NT2/D1 (cell line): ENCODE results near the gene PBX1.

Source experiments
- SUZ12 ChIP-seq: IDR thresholded peaks from 2 replicates; pipeline ENCODE4 v1.6.1; 2011; ENCODE audit not compliant: insufficient read length, insufficient read depth; ENCODE audit errors: extremely low read depth
- YY1 ChIP-seq: IDR thresholded peaks from 2 replicates; pipeline ENCODE4 v1.6.1; 2011; ENCODE audit not compliant: insufficient read length, insufficient read depth
- ZNF274 ChIP-seq: IDR thresholded peaks from 2 replicates; pipeline ENCODE4 v1.6.1; 2011; ENCODE audit warnings: mild to moderate bottlenecking, low read depth, low read length

DNA sequence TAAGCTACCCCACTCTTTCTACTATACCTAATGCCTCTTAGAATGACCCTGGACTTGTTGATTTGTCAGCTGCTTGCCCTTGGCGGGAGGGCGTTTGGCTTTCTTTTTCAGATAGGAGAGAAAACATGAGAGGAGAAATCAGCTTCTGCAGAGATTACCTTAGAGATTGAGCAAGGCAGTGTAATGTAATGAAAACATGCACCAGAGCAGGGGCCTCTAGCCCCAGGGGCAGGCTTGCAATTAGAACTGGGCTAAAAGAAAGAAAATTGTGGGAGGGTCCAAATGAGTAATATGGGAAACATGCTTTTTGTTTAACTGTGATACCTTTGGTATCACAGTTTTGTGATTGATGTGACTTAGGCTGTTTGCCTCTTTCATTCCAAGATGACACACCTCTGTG lies 89.7 kb downstream of the PBX1 start:
- TF ChIP-seq SUZ12 (no peak), YY1 (no peak), ZNF274 (no peak)
